Ammon's horn (tissue), 1 donor: ENCODE results near the gene ARMS2.

ENCODE experiments used
- DNase-seq: peaks from one replicate; pipeline ENCODE4 v3.0.0-alpha.2; 2016; ENCODE audit warnings: low spot score

Gene ARMS2, protein sequence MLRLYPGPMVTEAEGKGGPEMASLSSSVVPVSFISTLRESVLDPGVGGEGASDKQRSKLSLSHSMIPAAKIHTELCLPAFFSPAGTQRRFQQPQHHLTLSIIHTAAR

DNA sequence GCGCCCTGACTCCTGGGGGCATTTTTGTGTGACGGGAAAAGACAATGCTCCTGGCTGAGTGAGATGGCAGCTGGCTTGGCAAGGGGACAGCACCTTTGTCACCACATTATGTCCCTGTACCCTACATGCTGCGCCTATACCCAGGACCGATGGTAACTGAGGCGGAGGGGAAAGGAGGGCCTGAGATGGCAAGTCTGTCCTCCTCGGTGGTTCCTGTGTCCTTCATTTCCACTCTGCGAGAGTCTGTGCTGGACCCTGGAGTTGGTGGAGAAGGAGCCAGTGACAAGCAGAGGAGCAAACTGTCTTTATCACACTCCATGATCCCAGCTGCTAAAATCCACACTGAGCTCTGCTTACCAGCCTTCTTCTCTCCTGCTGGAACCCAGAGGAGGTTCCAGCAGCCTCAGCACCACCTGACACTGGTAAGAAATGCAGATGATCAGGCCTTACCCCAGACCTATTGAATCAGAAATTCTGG is at the start of gene ARMS2:
ARMS2 (plus strand) TSS at position 51 of the 478 bp plus-strand sequence; CDS start at position 126, 75 bp downstream.
- no peak for DNase-seq

DNA sequence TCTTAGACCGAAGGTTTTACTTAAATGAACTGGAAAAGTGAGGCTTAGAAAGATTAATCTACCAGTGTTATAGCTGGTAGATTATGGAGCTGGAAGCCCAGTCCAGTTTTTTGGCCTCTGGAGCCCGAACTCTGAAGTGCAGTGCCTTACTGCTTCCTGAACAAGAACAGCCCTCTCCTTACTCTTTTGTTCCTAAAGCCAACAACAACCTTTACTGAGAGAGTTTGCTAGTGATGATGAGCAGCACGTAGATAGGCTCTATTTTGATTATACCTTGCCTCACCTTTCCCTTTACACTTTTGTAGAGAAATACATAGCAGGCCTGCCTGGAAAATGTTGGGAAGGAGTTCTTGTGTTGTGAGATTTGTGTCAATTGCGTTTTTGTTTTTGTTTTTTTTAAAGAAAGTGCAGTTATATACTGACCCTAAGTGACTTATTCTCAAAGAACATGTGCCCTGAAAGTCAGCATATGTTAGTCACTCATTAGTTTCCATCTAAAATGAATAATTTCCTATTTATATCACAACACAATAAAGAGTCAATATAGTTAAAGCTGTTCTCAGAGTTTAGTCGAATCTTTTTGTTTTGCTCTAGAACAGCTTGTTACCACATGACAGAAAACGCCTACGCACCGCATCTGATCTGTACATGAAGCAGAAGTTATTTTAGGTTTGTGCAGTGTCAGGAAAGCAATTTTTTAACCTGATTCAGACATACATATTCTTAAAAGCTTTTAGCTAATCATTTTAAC is 46.9 kb upstream of the ARMS2 start:
- DNase-seq = peak; percentile 70

DNA sequence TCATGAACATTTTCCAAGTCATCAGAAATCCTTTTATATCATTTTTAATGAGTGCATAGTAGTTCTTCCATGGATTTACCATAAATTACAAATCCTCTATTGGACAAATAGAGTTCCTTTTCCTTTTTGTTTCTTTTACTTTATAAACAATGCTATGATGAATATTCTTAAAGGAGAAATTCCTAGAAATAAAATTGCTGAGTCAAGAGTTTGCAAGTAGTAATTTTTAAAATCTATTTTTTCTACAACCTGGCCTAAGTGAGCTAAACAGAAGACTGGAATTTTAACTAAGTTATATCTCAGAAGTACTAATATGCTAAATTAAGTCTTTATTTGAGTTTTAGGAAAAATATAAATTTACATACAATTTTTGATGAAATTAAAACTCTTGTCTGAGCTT is 41.1 kb upstream of the ARMS2 start:
- no peak for DNase-seq

DNA sequence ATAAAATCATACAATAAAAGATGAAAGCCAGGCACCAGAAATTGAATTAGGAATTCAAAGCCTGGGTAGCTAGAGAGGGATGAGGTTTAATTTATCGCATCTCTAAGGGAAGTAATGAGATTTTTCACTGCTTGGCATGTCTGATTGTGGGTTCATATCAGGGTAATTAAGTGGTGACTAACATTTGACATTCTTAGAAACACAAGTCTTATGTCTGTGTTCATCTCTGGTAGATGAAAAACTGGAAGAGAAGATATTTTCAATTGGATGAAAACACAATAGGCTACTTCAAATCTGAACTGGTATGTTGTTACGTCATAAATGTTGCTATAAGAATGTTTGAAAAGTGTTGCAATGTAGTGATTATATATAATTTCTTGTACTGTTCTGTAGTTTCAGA is 36.8 kb upstream of the ARMS2 start:
- DNase-seq = no peak

DNA sequence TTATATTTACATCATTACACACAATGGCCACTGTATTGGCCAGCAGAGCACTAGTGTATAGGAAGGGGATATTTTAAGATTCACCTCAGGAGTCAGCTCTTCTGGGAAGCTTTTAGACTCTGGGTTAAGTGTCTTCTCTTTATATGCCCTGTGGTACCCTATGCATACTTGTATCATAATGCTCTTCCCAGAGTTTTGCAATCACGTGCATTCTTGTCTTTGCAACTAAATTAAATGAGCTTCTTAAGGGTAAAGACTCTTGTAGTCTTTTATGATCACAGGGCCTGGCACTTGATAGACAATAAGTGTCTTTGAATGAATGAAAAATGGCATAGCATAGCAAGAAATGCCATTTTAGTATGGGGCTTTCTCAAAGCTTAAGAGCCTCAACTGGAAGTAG is 35.4 kb upstream of the ARMS2 start:
- DNase-seq = no peak

DNA sequence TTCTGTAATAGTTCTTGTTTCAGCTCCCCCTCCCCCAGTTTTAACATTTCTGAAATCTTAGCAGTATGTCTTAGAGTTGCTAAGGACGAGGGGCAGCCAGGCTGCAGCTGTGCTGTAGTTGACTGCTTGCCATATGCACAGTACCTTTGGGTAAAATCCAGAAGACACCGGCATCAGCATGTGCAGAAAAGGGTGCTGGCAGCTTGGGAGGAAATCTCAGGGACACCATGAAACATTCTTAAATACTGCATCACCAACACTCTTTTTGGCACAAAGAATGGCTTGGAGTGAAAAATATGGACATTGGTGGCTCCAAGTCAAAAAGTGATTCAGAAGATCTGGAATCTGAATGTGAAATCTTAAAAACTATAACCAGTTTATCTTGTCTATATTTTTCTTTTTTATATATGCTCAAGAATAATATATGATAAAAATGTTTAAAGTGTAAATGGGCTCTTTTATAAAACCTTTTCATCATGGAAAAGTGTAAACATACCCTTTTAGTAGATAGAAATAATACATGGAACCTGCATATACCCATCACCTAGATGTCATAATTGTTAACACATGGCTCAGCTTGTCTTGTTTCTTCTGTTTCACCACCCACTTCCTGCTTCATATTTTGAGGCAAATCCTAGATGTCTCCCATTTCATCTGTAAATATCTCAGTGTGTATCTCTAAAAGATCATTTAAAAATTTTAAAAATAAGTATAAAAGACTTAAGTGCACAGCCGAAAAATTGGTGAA is 34.4 kb upstream of the ARMS2 start:
- DNase-seq = no peak

DNA sequence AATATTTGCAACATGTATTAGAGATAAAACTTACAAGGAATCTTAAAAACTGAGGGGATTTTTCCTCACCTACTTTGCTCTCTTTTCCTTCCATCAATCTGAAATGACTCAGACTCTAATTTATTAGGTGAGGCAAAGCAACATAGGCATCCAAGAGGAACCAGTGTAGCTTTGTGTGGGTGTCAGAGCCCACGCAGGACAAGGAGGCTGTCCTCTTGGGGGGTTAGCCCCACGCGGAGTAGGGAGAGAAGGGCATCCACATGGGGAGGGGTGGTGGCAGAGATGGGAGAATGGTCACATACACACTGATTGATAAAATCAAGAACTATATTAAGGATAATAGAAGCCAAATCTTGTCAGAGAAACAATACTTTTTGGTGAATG is 33.8 kb upstream of the ARMS2 start:
- DNase-seq = no peak

DNA sequence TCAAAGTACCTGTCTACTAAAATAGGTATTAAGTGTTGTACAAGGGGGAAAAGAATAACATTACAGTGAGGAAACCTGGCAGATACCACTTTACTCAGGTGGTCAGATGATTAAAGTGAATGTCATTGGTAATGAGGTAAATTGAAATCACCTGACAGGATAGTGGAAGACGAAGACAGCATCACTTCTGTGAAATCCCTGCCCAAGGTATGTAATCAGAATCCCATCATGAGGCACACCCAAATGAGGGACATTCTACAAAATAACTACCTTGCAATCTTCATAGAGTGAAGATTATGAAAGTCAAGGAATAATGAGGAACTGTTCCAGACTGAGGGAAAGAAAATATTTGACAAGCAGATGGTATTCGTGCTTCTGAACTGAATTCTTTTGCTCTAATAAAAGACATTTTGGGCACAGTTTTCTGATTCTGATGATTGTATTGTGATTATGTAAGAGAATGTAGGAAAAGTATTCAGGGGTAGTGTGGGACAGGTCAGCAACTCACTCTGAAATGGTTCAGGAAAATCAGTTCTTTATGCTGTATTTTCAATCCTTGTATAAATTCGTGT is 33.3 kb upstream of the ARMS2 start:
- DNase-seq = no peak

DNA sequence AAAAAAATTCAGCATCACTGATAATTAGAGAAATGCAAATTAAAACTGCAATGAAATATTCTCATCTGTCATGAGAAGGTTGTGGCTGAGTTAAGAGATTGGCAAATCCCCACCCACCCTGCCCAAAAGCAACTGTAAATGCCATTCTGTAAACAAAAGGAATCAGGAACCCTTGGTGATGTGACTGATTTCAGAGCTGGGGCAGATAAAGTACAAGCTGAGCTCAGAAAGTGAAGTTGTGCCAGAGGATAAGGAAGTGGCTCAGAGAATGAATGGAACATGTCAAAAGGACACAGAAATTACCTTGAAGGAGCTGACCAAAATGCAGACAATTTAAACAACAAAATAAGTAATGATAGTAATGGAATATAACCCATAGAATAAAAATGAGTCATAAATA is 32.7 kb upstream of the ARMS2 start:
- no peak for DNase-seq

DNA sequence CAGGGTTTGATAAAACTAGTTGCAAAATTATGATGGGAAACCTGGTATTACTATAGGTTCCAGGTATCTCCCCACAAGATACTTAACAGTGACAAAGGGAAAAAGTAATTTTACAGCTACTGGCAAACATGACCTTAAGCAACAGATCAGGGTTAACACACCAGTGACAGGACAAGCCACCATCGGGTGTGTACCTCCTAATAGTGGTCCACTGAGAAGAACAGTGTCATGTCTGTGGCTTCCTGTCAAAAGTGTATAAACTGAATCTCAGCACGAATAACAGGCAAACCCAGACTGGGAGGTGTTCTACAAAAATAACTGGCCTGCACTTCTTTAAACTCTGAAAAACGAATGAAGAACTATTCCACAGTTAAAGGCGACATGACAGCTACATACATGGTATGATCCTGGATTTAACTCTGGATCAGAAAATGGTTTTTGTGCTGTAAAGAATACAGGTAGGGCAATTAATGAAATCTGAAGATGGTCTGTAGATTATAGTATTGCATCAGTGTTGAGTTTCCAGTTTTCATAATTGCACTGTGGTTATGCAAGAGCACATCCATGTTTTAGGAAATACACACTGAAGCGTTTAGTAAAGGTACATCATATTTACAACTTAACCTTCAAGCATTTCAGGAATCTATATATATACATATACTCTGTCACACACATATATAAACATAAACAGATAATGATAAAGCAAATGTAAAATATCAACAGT is 32.0 kb upstream of the ARMS2 start:
- DNase-seq = no peak

DNA sequence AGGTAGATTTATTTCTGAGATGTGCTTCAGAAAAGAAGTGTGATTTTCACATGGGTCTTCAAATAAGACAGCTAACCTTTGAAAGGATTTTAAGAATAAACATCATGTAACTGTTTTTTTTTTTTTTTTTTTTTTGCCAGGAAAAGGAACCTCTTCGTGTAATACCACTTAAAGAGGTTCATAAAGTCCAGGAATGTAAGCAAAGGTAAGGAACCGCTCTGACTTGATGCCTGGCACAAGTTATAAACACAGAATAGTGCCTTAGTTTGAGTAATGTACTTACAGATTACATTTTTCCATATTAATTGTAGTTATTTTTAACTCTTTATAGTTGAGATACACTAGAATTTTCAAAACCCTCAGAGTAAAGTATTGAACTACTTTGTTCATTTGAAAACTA is 30.4 kb upstream of the ARMS2 start:
- no peak for DNase-seq

DNA sequence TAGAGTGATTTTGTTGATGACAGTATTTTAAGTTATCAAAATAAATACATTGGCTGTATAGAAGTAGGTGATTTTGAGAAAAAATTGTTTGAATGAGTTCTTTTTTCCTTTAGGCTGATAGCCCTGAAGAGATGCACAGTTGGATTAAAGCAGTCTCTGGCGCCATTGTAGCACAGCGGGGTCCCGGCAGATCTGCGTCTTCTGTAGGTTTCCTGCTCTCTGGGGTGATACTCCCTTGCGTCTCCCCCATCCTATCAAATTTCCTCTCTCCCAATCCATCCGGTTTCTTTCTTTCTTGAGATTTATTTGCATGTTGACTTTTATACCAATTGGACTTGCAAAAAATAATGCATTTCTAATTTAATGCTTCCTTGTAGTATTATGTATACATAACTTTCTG is 27.6 kb upstream of the ARMS2 start:
- DNase-seq = no peak

DNA sequence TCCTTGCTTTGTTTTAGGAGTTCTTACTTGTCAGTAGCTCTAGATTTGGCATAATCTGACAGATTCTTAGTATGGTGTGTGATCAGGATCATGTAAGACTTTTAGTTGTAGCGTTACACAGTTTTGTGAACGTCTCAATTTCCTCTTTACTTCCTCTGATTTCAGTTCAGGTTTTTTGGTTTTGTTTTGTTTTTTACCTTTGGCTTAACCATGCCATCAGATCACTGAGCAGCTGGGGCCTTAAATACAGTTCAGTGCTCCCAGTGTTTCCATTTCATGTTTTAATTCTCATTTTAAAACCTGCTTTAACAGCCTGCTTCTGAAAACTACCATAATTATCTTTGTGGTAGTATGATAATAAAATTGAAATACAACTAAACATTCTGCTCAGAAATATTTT is 27.2 kb upstream of the ARMS2 start:
- DNase-seq = no peak

DNA sequence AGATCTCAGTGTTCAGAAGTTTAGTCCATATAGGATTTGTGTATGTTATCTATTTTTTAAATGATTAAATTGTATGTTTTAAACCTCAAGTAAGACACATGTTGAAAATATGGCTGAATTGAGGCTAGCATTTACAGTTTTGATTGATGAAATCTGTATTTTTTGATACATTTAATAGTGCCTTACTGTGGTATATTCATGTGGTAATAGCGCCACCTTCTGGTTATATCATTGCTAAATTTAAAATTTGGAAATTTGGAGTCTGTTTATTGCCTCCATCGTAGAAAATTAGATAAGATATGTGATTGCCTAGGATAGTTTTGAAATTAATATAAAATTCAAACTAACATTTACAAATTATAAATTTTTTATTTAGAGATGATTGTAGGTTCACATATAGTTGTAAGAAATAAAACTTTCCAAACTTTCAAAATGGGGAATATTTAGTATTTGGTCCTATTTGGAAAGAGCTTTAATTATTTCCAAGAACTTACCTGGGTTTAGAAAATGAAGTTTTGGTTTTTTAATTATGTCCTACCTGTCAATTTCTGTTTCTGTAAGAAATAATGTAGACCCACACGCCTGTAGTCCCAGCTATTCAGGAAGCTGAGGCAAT is 19.1 kb upstream of the ARMS2 start:
- no peak for DNase-seq

DNA sequence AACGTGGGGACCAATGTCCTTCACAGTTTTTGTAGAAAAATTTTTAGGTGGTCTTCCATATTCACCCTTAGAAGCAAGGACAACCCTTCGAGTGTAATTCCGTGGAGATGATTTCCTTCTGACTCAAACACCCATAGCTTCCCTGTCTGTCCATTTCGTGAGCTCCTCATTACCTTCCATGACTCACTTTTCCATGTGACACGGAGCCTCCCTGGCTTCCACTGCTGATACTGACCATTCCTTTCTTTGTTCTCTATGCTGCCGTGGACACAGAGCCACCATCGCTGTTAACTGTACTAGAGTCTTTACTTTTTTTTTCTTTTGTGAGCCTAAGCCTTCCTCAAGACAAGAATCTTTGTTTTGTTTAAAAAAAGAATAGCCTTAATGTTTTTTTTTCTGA is 12.5 kb upstream of the ARMS2 start:
- no peak for DNase-seq

DNA sequence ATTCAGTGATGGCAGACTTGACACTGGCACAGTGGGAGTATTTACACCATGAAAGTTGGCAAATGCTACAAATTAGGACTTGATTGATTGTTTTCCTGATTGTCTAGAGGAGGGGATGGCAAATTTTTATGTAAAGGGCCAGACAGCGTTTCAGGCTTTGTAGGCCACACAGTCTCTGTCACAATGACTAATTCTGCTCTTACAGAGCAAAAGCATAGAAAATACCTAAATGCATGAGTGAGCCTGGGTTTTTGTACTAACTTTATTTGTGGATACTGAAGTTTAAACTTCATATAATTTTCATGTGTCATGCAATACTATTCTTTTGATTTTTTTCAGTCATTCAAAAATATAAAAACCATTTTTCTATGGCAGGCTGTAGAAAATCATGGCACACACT is 9.0 kb upstream of the ARMS2 start:
- no peak for DNase-seq

DNA sequence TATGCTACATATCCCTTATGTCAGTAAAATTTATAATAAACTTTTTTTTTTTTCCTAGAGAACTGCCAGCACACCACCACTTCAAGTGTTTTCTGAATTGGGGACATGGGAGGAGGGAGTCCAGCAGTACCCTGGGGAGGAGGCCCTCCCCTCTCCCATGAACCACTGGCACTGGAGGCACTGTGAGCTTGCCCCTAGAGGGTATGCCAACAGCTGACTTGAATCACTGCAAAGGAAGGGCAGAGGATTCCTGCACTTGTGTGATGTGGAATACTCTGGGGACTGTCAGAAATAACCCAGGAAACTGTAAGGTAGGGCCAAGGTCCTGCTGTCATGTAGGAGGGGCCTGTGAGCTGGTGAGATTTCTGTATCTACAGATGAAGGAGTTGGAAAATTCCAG is 8.5 kb upstream of the ARMS2 start:
- no peak for DNase-seq

DNA sequence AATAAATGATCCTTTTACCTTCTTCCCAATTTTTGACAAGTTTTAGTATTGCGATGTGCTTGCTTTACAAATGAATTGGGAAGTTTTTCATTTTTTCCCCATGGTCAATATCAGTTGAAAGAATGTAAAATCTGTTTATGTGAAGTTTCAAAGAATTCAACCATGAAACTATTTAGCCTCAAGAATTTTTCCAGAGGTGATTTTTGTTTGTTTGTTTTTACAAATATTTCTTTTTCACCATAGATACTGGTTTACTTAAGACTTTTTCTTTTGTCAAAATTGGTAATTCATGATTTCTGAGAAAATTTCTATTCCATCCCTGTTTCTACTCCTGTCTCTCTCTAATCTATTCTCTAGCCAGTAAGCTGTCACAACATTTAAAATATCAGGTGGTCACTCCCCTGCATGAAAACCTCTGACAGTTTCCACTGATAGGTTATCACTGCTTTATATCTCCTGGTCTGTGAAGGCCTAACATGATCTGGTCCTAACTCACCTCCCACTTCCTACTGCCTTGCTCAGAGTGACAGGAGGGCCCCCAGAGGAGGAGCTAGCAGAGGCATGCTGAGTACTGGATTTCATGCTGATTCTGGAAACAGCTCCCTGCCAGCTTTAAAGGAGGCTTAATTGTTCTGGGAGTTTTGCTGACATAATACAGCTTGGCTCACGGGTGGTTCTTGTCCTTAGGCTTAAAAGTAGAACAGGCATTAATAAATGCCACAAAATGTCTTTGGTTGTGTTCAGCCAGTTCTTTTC is 7.6 kb upstream of the ARMS2 start:
- peak; percentile 27 for DNase-seq

DNA sequence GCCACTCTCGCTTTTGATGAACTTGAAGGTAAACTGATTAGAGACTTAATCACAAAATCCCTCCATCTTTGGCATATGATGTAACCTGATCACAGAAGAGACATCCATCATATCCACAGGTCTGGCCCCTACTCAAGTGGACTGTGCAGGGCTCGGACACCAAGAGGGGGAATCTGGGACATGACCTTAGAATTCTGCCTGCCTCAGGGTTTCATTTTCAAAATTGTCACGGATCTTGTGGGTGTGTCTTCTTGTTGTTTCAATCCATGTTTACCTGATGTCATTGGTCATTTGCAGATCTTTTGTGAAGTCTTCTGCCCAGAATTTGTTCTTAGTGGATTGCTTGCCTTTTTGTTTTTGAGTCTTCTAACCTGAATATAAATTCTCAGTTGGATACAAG is 5.9 kb upstream of the ARMS2 start:
- no peak for DNase-seq

DNA sequence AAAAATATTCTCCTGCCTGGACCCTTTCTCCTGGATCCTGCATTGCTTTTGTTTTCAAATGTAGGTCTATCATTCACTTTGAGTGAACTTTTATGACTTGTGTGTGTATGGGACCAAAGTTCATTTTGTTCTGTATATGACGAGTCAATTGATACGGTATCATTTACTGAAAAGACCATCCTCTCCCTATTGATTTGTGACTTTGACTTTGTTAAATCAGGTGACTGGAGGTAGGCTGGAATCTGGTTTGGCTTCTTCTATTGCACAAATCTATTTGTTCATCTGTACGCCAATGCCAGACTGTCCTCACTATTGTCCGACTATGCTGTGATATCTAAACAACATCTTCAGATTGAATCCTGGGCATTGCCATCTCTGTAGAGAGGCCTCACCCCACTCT is 5.3 kb upstream of the ARMS2 start:
- DNase-seq = no peak

DNA sequence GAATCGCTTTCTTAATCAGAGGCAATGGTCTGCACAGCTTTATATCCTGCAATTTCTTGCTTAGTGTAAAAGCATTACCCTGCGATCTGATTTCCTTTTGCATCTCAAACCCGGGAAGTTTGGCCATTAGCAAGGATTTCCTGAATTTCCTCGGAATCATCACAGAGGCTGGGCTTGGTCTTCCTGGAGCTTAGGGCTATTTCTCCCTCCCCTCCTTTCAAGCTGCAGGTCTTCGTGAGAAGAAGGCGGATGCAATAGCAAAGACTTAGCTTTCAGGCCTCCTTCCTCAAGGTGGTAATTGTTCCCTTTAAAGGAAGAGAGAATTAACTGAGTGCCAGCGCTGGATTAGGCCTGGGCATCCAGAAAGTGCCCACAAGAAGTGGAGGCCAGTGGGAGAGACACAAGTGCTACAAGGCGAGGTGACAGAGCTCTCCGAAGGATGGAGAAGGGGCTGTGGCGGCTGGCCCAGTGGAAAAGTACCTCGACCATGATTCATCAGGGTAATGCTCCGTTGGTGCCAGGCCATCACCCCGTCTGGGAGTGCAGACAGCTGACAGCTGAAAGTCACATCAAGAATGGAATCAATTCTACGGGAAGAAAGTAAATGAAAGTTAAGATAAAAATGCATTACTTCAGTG is 4.0 kb upstream of the ARMS2 start:
- DNase-seq = no peak
